ENCODE data around the gene DUSP18.

DNA sequence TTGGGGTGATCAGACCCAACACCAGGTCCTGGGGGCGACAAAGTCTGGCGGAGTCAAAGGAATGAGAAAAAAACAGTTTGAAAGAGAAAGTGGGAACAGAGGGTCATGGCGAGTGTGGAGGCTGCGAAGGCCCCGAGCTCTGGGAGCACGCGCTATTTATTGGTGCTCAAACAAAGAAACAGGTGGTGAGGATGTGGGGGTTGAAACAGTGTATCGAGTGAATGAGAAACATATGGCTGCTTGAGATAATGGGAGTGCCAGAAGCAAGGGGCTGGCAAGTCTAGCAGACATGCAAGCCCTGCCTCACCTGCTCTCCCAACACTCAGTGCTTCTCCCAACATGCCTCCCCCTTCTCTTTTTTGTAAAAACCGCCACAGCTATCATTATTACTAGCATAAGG lies 7.8 kb upstream of the DUSP18 start:
- TF ChIP-seq, protein P1, sequence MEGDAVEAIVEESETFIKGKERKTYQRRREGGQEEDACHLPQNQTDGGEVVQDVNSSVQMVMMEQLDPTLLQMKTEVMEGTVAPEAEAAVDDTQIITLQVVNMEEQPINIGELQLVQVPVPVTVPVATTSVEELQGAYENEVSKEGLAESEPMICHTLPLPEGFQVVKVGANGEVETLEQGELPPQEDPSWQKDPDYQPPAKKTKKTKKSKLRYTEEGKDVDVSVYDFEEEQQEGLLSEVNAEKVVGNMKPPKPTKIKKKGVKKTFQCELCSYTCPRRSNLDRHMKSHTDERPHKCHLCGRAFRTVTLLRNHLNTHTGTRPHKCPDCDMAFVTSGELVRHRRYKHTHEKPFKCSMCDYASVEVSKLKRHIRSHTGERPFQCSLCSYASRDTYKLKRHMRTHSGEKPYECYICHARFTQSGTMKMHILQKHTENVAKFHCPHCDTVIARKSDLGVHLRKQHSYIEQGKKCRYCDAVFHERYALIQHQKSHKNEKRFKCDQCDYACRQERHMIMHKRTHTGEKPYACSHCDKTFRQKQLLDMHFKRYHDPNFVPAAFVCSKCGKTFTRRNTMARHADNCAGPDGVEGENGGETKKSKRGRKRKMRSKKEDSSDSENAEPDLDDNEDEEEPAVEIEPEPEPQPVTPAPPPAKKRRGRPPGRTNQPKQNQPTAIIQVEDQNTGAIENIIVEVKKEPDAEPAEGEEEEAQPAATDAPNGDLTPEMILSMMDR (conservative IDR thresholded peaks at IDR 0.05; ENCODE audit: low read depth, low read length) = no peak
- TF ChIP-seq CHD1 (IDR thresholded peaks at IDR 0.05; ENCODE audit: low read depth, low read length) (no peak), MXI1 (IDR thresholded peaks at IDR 0.05; ENCODE audit: borderline replicate concordance, low read depth, low read length) (no peak), RCOR1 (IDR thresholded peaks at IDR 0.05; ENCODE audit: insufficient replicate concordance, low read length) (no peak), CEBPB (IDR thresholded peaks at IDR 0.05; ENCODE audit: low read depth, low read length) (no peak), POLR2A (IDR thresholded peaks at IDR 0.05; ENCODE audit: low read depth, low read length) (no peak), RFX5 (IDR thresholded peaks at IDR 0.05; ENCODE audit: low read depth, low read length) (no peak), RAD21 (IDR thresholded peaks at IDR 0.05; ENCODE audit: low read length) (no peak)
- TF ChIP-seq, protein P2, sequence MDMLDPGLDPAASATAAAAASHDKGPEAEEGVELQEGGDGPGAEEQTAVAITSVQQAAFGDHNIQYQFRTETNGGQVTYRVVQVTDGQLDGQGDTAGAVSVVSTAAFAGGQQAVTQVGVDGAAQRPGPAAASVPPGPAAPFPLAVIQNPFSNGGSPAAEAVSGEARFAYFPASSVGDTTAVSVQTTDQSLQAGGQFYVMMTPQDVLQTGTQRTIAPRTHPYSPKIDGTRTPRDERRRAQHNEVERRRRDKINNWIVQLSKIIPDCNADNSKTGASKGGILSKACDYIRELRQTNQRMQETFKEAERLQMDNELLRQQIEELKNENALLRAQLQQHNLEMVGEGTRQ (IDR thresholded peaks at IDR 0.05; ENCODE audit: low read depth, low read length) = no peak
